ENCODE data around the gene GRID1.

GRCh38 chr10:86403183-86403797 lies 36.7 kb upstream of the GRID1 start:
- TF ChIP-seq ZNF274 (IDR thresholded peaks at IDR 0.05; ENCODE audit: low read depth, low read length): no peak
- no peak for TF ChIP-seq POLR2A (IDR thresholded peaks at IDR 0.05; ENCODE audit: borderline replicate concordance, extremely low read depth, insufficient read depth, insufficient read length)
- no peak for TF ChIP-seq CTCF (IDR thresholded peaks at IDR 0.05 in 2 of 3, conservative IDR thresholded peaks at IDR 0.05 in 1 of 3; ENCODE audit: borderline replicate concordance in 1 of 3, insufficient read depth in 1 of 3, low read depth in 2 of 3, low read length in 2 of 3)
- no peak for TF ChIP-seq YY1 (IDR thresholded peaks at IDR 0.05; ENCODE audit: extremely low read depth, insufficient replicate concordance, low read depth, low read length)
- TF ChIP-seq CEBPB (IDR thresholded peaks at IDR 0.05; ENCODE audit: low read depth): no peak
- TF ChIP-seq, protein P1, sequence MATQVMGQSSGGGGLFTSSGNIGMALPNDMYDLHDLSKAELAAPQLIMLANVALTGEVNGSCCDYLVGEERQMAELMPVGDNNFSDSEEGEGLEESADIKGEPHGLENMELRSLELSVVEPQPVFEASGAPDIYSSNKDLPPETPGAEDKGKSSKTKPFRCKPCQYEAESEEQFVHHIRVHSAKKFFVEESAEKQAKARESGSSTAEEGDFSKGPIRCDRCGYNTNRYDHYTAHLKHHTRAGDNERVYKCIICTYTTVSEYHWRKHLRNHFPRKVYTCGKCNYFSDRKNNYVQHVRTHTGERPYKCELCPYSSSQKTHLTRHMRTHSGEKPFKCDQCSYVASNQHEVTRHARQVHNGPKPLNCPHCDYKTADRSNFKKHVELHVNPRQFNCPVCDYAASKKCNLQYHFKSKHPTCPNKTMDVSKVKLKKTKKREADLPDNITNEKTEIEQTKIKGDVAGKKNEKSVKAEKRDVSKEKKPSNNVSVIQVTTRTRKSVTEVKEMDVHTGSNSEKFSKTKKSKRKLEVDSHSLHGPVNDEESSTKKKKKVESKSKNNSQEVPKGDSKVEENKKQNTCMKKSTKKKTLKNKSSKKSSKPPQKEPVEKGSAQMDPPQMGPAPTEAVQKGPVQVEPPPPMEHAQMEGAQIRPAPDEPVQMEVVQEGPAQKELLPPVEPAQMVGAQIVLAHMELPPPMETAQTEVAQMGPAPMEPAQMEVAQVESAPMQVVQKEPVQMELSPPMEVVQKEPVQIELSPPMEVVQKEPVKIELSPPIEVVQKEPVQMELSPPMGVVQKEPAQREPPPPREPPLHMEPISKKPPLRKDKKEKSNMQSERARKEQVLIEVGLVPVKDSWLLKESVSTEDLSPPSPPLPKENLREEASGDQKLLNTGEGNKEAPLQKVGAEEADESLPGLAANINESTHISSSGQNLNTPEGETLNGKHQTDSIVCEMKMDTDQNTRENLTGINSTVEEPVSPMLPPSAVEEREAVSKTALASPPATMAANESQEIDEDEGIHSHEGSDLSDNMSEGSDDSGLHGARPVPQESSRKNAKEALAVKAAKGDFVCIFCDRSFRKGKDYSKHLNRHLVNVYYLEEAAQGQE (IDR thresholded peaks at IDR 0.05; ENCODE audit: low read depth): no peak
- TF ChIP-seq, protein P2, sequence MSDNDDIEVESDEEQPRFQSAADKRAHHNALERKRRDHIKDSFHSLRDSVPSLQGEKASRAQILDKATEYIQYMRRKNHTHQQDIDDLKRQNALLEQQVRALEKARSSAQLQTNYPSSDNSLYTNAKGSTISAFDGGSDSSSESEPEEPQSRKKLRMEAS (IDR thresholded peaks at IDR 0.05): no peak

Measured in HCT116 (cell line).